Endothelial cell of umbilical vein (primary cell): ENCODE measurements around the gene RPL15. TPM values are rescaled to one million over a fixed set of nuclear protein-coding genes. Genes with fewer than 3 reads are reported as not detected.

Experiments
- polyA plus RNA-seq, 4 experiments: library from polyadenylated mRNA; depleted of rRNA in 3 of 4; stranded (reverse) in 3 of 4; unstranded in 1 of 4; fragments of >200 nt; gene quantifications; 2 replicates each; pipeline versions ENCODE4 v1.2.1 to v1.2.3, GENCODE V29; 2011 to 2012; ENCODE audit warnings: missing spikeins in 1 of 4
- total RNA-seq: library from RNA; stranded (reverse); gene quantifications from 2 replicates; pipeline ENCODE4 v1.2.3, GENCODE V29; 2021

RPL15 gene
- total and polyA plus RNA-seq, 2 donors (not counting 3 experiments of a cell fraction or from before 2014, with no cell fraction given): 1,901 to 5,777 TPM

Other genes with a start within 250 kb of the RPL15 start
- gene UBE2E1, start 111.2 kb upstream of the RPL15 start, total RNA-seq: 114 TPM in 2 replicates
- 54.7 and 72.7 TPM in 2 replicates for gene UBE2E1, start 111.2 kb upstream of the RPL15 start, polyA plus RNA-seq
- gene NKIRAS1, start 142 bp upstream of the RPL15 start, total RNA-seq: 2.8 and 2.9 TPM in 2 replicates
- 1.5 and 2.2 TPM in 2 replicates for gene NKIRAS1, start 142 bp upstream of the RPL15 start, polyA plus RNA-seq
- 14.6 and 15.7 TPM in 2 replicates for gene NR1D2, start 28.2 kb downstream of the RPL15 start, total RNA-seq
- 3.7 and 4.3 TPM in 2 replicates for gene NR1D2, start 28.2 kb downstream of the RPL15 start, polyA plus RNA-seq